K562 (cell line): ENCODE results near the gene MRPL16. TPM values are rescaled to one million over a fixed set of nuclear protein-coding genes. Genes with fewer than 3 reads are reported as not detected.

ENCODE experiments used
- CBFB ChIP-seq: sonication (generic); formaldehyde crosslinking; IDR thresholded peaks from 2 replicates; pipeline ENCODE4 v1.4.0; 2020; ENCODE audit warnings: mild to moderate bottlenecking, missing genetic modification reagents
- KDM4B ChIP-seq, 2 experiments: fragments of 450-650 bp in 1 of 2; sonication (generic) in 1 of 2; IDR thresholded peaks; 2 replicates each; pipeline ENCODE4 v1.6.1; 2016 to 2017; ENCODE audit warnings: borderline replicate concordance in 2 of 2, antibody characterized with exemption in 1 of 2, low read depth in 1 of 2, mild to moderate bottlenecking in 1 of 2
- MYNN ChIP-seq, 2 experiments: sonication (generic); formaldehyde crosslinking in 1 of 2; IDR thresholded peaks; 2 replicates each; pipeline versions ENCODE4 v1.5.0 to v1.6.1; 2016 to 2020; ENCODE audit warnings: antibody characterized with exemption in 1 of 2, missing genetic modification reagents in 1 of 2
- NEUROD1 ChIP-seq: fragments of 150-350 bp; IDR thresholded peaks from 2 replicates; pipeline ENCODE4 v1.6.1; 2014; ENCODE audit warnings: borderline replicate concordance, low read length, low read depth; ENCODE audit not compliant: partially characterized antibody
- PCBP2 ChIP-seq: fragments of 200-400 bp; formaldehyde crosslinking; IDR thresholded peaks from 2 replicates; pipeline ENCODE4 v1.6.1; 2018; ENCODE audit warnings: low read length, low read depth, mild to moderate bottlenecking, moderate library complexity; ENCODE audit not compliant: poor library complexity, severe bottlenecking
- POU5F1 ChIP-seq: fragments of 150-350 bp; IDR thresholded peaks from 2 replicates; pipeline ENCODE4 v1.6.1; 2014; ENCODE audit warnings: borderline replicate concordance, low read length, low read depth, mild to moderate bottlenecking; ENCODE audit not compliant: partially characterized antibody
- TAL1 ChIP-seq: fragments of 450-650 bp; IDR thresholded peaks from 2 replicates; pipeline ENCODE4 v1.6.1; 2016; ENCODE audit warnings: mild to moderate bottlenecking
- TCFL5 ChIP-seq: fragments of 250-450 bp; sonication (Bioruptor Pico); conservative IDR thresholded peaks from 2 replicates; pipeline ENCODE4 v1.6.1; 2021; ENCODE audit warnings: mild to moderate bottlenecking, moderate library complexity, matching md5 sums
- TEAD4 ChIP-seq, 2 experiments: sonication (generic) in 1 of 2; formaldehyde crosslinking in 1 of 2; IDR thresholded peaks; 2 replicates each; pipeline versions ENCODE4 v1.6.1 to v1.8.0; 2012 to 2022; ENCODE audit warnings: borderline replicate concordance in 1 of 2, inconsistent platforms in 1 of 2, low read length in 1 of 2, mild to moderate bottlenecking in 1 of 2, missing genetic modification reagents in 1 of 2
- XRCC4 ChIP-seq: IDR thresholded peaks from one replicate; pipeline ENCODE4 v1.6.1; 2011; ENCODE audit not compliant: insufficient read depth, insufficient read length; ENCODE audit errors: extremely low read depth
- polyA plus RNA-seq, 8 experiments: library from polyadenylated mRNA; depleted of rRNA in 4 of 8; stranded (reverse) in 5 of 8; unstranded in 3 of 8; fragments of >200 nt; fragmentation: Nextera tagmentation in 2 of 8; fragmentation: Illumina TruSeq in 1 of 8; extraction: Ambion mirVana in 2 of 8; extraction: Trizol in 1 of 8; gene quantifications; 2 replicates each; pipeline versions ENCODE4 v1.2.1 to v1.2.3, GENCODE V29; 2011 to 2014; ENCODE audit warnings: inconsistent platforms in 1 of 8, missing spikeins in 1 of 8
- total RNA-seq, 7 experiments: library from RNA; depleted of rRNA in 6 of 7; stranded (reverse); fragments of >200 nt in 6 of 7; fragmentation: Illumina TruSeq in 2 of 7; extraction: Trizol in 2 of 7; gene quantifications; 2 replicates each; pipeline versions ENCODE4 v1.2.1 to v1.2.3, GENCODE V29; 2011 to 2021; ENCODE audit warnings: low replicate concordance in 1 of 7
- TF ChIP-seq, protein P1 (sequence below): IDR thresholded peaks from 2 replicates; pipeline ENCODE4 v1.6.1; 2012; ENCODE audit warnings: low read depth, low read length, improper control_type of control experiment, borderline replicate concordance
- TF ChIP-seq, protein P2 (sequence below): sonication (generic); formaldehyde crosslinking; IDR thresholded peaks from 2 replicates; pipeline ENCODE4 v1.8.0; 2022; ENCODE audit warnings: mild to moderate bottlenecking, low read depth, missing genetic modification reagents
- TF ChIP-seq, protein P3 (sequence below): sonication (generic); formaldehyde crosslinking; IDR thresholded peaks from 2 replicates; pipeline ENCODE4 v1.5.0; 2020; ENCODE audit warnings: missing genetic modification reagents
- TF ChIP-seq, protein P4 (sequence below): fragments of 250-450 bp; sonication (Bioruptor Pico); IDR thresholded peaks from 2 replicates; pipeline ENCODE4 v1.8.0; 2022; ENCODE audit warnings: inconsistent platforms
- TF ChIP-seq, protein P5 (sequence below): sonication (generic); formaldehyde crosslinking; IDR thresholded peaks from 2 replicates; pipeline ENCODE4 v1.8.0; 2022; ENCODE audit warnings: mild to moderate bottlenecking, missing genetic modification reagents
- TF ChIP-seq, protein P6 (sequence below): sonication (generic); formaldehyde crosslinking; IDR thresholded peaks from 2 replicates; pipeline ENCODE4 v1.8.0; 2022; ENCODE audit warnings: mild to moderate bottlenecking, missing genetic modification reagents, borderline replicate concordance

Gene MRPL16
- total and polyA plus RNA-seq, 9 of the 15 experiments (the other 6 are each of a cell fraction or from before 2014, with no cell fraction given), result 63.3 to 209 (median 157) TPM

DNA sequence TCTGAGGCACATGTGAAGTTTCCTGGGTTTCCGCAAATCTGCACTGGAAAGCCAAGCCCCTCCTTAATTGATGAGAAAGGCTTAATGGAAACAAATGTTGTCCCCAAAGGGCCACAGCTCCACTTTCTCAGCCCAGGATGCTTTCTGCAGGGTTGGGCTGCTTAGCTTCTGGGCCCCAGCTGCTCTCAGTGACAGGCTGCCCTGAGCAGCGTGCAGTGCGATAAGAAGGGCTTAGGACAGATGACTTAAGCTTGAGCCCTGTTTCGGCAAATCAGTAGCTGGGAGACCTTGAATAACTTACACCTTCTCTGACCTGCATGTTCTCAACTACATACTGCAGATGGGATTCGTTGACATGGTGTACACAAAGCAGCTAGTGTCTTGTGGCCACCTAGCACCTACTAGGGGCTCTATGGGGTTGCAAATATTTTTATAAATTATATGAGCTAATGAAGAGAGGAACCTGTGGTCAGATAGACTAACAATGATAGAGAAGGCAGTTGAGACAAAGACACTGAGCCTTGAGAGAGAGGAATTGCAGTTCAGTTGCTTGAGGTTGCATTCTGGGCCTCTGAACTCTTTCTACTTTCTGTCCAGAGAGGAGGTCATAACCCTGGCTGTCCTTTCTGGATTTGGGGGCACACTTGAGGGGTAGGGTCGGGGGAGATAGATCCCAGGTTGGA, 43.9 kb downstream of the MRPL16 start (continued):
- TF ChIP-seq, protein P1, sequence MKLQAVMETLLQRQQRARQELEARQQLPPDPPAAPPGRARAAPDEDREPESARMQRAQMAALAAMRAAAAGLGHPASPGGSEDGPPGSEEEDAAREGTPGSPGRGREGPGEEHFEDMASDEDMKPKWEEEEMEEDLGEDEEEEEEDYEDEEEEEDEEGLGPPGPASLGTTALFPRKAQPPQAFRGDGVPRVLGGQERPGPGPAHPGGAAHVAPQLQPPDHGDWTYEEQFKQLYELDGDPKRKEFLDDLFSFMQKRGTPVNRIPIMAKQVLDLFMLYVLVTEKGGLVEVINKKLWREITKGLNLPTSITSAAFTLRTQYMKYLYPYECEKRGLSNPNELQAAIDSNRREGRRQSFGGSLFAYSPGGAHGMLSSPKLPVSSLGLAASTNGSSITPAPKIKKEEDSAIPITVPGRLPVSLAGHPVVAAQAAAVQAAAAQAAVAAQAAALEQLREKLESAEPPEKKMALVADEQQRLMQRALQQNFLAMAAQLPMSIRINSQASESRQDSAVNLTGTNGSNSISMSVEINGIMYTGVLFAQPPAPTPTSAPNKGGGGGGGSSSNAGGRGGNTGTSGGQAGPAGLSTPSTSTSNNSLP, result no peak
- TF ChIP-seq, protein P2, sequence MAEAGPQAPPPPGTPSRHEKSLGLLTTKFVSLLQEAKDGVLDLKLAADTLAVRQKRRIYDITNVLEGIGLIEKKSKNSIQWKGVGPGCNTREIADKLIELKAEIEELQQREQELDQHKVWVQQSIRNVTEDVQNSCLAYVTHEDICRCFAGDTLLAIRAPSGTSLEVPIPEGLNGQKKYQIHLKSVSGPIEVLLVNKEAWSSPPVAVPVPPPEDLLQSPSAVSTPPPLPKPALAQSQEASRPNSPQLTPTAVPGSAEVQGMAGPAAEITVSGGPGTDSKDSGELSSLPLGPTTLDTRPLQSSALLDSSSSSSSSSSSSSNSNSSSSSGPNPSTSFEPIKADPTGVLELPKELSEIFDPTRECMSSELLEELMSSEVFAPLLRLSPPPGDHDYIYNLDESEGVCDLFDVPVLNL (CRISPR knock-in tag), result no peak
- no peak for TF ChIP-seq XRCC4
- TF ChIP-seq, protein P3, sequence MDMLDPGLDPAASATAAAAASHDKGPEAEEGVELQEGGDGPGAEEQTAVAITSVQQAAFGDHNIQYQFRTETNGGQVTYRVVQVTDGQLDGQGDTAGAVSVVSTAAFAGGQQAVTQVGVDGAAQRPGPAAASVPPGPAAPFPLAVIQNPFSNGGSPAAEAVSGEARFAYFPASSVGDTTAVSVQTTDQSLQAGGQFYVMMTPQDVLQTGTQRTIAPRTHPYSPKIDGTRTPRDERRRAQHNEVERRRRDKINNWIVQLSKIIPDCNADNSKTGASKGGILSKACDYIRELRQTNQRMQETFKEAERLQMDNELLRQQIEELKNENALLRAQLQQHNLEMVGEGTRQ, result no peak
- no peak for TF ChIP-seq POU5F1
- TF ChIP-seq MYNN (IDR thresholded peaks at IDR 0.05), result no peak
- no peak for TF ChIP-seq MYNN (CRISPR knock-in tag; IDR thresholded peaks at IDR 0.05)
- TF ChIP-seq, protein P4, sequence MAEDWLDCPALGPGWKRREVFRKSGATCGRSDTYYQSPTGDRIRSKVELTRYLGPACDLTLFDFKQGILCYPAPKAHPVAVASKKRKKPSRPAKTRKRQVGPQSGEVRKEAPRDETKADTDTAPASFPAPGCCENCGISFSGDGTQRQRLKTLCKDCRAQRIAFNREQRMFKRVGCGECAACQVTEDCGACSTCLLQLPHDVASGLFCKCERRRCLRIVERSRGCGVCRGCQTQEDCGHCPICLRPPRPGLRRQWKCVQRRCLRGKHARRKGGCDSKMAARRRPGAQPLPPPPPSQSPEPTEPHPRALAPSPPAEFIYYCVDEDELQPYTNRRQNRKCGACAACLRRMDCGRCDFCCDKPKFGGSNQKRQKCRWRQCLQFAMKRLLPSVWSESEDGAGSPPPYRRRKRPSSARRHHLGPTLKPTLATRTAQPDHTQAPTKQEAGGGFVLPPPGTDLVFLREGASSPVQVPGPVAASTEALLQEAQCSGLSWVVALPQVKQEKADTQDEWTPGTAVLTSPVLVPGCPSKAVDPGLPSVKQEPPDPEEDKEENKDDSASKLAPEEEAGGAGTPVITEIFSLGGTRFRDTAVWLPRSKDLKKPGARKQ, result no peak
- TF ChIP-seq CBFB (CRISPR knock-in tag), result no peak
- TF ChIP-seq TAL1, result peak; percentile 60; the same call in 1 of the 2 replicates
- no peak for TF ChIP-seq NEUROD1
- TF ChIP-seq, protein P5, sequence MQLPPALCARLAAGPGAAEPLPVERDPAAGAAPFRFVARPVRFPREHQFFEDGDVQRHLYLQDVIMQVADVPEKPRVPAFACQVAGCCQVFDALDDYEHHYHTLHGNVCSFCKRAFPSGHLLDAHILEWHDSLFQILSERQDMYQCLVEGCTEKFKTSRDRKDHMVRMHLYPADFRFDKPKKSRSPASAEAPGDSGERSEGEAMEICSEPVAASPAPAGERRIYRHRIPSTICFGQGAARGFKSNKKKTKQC (CRISPR knock-in tag), result no peak
- no peak for TF ChIP-seq TCFL5 (CRISPR knock-in tag)
- TF ChIP-seq TEAD4 (IDR thresholded peaks at IDR 0.05; ENCODE audit: low read length), result peak; percentile 75
- no peak for TF ChIP-seq TEAD4 (CRISPR knock-in tag; IDR thresholded peaks at IDR 0.05; ENCODE audit: borderline replicate concordance)
- TF ChIP-seq, protein P6, sequence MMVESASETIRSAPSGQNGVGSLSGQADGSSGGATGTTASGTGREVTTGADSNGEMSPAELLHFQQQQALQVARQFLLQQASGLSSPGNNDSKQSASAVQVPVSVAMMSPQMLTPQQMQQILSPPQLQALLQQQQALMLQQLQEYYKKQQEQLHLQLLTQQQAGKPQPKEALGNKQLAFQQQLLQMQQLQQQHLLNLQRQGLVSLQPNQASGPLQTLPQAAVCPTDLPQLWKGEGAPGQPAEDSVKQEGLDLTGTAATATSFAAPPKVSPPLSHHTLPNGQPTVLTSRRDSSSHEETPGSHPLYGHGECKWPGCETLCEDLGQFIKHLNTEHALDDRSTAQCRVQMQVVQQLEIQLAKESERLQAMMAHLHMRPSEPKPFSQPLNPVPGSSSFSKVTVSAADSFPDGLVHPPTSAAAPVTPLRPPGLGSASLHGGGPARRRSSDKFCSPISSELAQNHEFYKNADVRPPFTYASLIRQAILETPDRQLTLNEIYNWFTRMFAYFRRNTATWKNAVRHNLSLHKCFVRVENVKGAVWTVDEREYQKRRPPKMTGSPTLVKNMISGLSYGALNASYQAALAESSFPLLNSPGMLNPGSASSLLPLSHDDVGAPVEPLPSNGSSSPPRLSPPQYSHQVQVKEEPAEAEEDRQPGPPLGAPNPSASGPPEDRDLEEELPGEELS, result no peak
- no peak for TF ChIP-seq PCBP2
- no peak for TF ChIP-seq KDM4B (IDR thresholded peaks at IDR 0.05; ENCODE audit: borderline replicate concordance in 2 of 2, low read depth in 1 of 2)
